SK-N-SH treated with all-trans-retinoic acid at 6 μM for 48 hours (cell line): Measurements from ENCODE around the gene ERBIN.

Source experiments
- ZNF565 ChIP-seq: fragments of 450-650 bp; formaldehyde crosslinking; conservative IDR thresholded peaks from 2 replicates; pipeline ENCODE4 v1.5.0; 2020; ENCODE audit warnings: low read depth, mild to moderate bottlenecking, moderate library complexity
- ZNF8 ChIP-seq: fragments of 450-650 bp; formaldehyde crosslinking; IDR thresholded peaks from 2 replicates; pipeline ENCODE4 v1.5.0; 2020; ENCODE audit warnings: mild to moderate bottlenecking, moderate library complexity

DNA sequence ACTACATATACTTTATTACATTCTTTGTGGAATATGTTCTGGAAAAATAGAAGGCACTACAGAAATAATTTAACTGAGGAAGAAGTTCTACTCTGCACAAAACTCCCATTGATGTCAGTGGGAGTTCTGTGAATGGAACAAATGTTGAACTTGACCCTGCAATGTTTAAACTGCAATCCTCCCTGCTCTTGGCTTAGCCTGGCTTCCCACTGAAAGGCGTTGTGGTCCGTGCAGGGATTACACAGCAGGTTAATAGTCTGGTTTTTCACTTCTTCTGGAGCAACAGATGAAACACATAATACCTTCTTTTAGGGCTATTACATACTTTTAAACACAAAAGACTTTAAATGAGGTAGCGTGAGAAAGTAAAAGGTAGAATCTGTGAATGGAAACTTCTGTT is 12.9 kb upstream of the ERBIN start:
- TF ChIP-seq ZNF8 (CRISPR knock-in tag) (no peak), ZNF565 (CRISPR knock-in tag) (no peak)
